Measurements from ENCODE around the gene WDCP. TPM values are rescaled to one million over a fixed set of nuclear protein-coding genes. Genes with fewer than 3 reads are reported as not detected.
"Not testable (repeated sequence)": the region's sequence is repeated elsewhere in the genome, so short reads cannot be mapped to it uniquely, and the experiment has no call there.

The WDCP gene
- total RNA-seq, 1 donor: 3.0 TPM

DNA sequence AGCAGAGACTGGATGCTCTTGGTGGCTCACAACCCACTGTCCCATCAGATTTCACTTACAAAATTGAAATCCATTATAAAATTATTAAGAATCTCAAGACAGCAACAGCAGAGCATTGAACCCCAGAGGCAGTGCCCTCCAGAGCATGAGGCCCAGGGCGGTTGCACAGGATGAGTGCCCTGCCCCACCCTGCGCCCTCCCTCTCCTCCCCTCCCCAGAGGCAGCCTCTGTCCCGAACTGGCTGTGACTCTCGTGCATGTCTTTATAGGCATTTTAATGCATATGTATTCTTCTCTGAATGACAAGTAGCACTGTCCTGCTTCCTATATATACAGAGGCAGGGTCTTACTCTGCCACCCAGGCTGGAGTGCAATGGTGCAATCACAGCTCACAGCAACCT lies 26.9 kb downstream of the WDCP start:
- H3K9me3 ChIP-seq (ENCODE audit: low read depth, low read length): no peaks in the 10 kb centered on the region
- no peak overlapping the region for H3K4me3 ChIP-seq (ENCODE audit: low read length)
- H3K27me3 ChIP-seq (ENCODE audit: insufficient read depth, low read length): no peaks in the 10 kb centered on the region
- H3K4me1 ChIP-seq (ENCODE audit: insufficient read depth, low read length): no peaks in the 10 kb centered on the region

DNA sequence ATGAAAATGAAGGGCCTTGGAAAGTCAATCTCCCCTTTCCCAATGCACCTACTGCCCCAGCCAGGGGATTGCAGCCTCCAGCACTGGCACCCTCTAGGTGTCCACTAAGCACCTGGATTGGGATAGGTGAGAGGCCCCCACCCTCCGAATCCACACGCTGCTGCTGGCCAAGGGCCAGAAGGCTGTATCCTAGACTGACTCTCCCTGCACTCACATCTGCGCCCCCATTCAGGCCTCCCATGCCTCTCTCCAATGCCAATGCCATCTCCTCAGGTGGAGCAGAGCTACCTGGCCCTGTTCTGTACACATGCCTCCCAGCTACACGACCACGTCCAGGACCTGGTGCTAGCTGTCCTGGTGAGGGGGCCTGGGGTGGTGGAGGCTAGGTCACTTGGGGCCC lies 27.5 kb downstream of the WDCP start:
- no peaks in the 10 kb centered on the region for H3K4me1 ChIP-seq (ENCODE audit: insufficient read depth, low read length)
- H3K27me3 ChIP-seq (ENCODE audit: insufficient read depth, low read length): no peaks in the 10 kb centered on the region
- H3K9me3 ChIP-seq (ENCODE audit: low read depth, low read length): no peaks in the 10 kb centered on the region
- no peak overlapping the region for H3K4me3 ChIP-seq (ENCODE audit: low read length)

DNA sequence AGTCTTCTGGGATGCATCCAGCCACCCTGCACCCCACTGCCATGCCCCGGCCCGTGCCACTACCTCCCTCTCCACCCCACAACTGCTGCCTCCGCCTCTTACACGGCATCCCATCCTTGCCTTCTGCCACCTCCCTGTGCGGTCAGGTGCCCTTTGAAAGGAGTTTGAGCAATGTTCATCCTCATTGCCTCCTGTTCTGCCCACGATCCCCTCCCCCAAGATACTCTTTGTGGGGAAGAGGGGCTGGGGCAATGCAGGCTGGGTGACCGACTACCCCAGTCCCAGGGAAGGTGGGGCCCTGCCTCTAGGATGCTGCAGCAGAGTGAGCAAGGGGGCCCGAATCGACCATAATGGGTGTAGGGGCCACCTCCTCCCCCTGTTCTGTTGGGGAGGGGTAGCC lies 28.9 kb downstream of the WDCP start:
- H3K4me3 ChIP-seq (ENCODE audit: low read length): no peak overlapping the region
- H3K27me3 ChIP-seq (ENCODE audit: insufficient read depth, low read length): no peaks in the 10 kb centered on the region
- no peaks in the 10 kb centered on the region for H3K4me1 ChIP-seq (ENCODE audit: insufficient read depth, low read length)
- no peaks in the 10 kb centered on the region for H3K9me3 ChIP-seq (ENCODE audit: low read depth, low read length)

DNA sequence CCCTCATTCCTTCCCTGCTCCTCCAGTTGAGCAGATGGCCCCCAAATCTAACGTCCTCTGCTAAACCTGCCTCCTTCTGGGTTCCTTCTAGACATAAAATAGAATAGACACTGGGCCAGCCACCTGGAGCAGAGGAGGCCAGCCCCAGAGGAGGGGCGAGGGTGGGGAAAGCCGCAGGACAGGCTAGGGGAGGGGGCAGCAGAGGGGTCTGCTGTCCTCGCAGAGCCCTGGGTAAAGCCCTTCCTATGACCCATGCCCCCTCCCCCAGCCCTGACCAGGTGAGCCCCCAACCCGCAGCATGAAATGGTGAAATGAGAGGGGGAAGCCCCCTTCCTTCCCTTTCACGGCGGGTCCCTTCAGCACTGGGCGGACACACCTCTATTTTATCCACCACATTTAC lies 29.5 kb downstream of the WDCP start:
- H3K27me3 ChIP-seq (ENCODE audit: insufficient read depth, low read length): no peaks in the 10 kb centered on the region
- no peak overlapping the region for H3K4me3 ChIP-seq (ENCODE audit: low read length)
- no peaks in the 10 kb centered on the region for H3K9me3 ChIP-seq (ENCODE audit: low read depth, low read length)
- H3K4me1 ChIP-seq (ENCODE audit: insufficient read depth, low read length): no peaks in the 10 kb centered on the region

DNA sequence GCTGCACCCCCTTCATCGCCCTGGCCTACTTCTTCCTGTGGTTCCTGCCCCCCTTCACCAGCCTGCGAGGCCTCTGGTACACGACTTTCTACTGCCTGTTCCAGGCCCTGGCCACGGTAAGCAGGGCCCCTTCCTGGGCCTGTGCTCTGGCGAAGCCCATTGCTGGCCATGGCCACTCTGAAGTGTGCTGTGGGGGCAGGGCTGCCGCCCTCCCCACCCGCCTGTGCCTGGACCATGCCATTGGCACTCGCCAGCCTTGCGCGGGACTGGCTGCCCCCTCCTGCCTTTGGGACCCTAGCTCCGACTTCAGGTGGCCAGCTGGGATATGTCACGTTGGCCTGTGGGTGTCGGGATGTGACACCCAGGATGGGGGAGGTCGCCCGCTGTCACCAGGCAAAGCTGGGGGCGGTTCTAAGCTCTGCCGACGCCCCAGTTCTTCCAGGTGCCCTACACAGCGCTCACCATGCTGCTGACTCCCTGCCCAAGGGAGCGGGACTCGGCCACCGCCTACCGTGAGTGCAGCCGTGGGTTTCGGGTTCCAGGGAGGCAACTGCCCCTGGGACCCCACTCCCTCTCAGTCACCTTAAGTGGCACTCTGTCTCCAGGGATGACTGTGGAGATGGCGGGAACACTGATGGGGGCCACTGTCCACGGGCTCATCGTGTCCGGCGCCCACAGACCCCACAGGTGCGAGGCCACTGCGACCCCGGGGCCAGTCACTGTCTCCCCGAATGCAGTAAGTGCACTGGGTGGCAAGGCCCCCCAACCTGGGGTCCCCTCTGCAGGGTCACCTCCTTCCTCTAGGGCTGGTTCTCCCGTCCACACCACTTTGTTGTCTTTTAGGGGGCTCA lies 30.1 kb downstream of the WDCP start:
- Histone ChIP-seq H3K4me3 (ENCODE audit: low read length) (no peak overlapping the region), H3K27me3 (ENCODE audit: insufficient read depth, low read length) (peaks cover 2% of the 10 kb centered on the region), H3K9me3 (ENCODE audit: low read depth, low read length) (no peaks in the 10 kb centered on the region), H3K4me1 (ENCODE audit: insufficient read depth, low read length) (no peaks in the 10 kb centered on the region)

DNA sequence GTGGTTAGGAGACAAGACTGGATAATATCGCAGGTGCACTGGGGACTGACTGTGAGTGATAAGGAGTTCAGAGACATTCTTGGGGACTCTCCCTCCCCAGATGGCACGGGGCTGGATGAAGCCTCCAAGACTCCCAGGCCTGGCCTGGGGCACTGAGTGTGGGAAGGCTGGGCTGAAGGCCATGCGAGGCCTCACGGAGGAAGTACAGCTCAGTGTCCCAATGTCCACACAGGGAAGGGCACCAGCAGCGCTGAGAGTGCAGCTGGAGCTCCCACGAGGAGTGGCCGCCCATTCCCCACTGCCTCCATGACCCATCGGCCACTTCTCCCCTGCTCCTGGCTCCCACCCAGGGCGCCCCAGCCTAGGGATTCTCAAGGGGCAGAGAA lies 30.8 kb downstream of the WDCP start:
- no peaks in the 10 kb centered on the region for H3K9me3 ChIP-seq (ENCODE audit: low read depth, low read length)
- peaks cover 7% of the 10 kb centered on the region for H3K27me3 ChIP-seq (ENCODE audit: insufficient read depth, low read length)
- H3K4me3 ChIP-seq (ENCODE audit: low read length): no peak overlapping the region
- no peaks in the 10 kb centered on the region for H3K4me1 ChIP-seq (ENCODE audit: insufficient read depth, low read length)

DNA sequence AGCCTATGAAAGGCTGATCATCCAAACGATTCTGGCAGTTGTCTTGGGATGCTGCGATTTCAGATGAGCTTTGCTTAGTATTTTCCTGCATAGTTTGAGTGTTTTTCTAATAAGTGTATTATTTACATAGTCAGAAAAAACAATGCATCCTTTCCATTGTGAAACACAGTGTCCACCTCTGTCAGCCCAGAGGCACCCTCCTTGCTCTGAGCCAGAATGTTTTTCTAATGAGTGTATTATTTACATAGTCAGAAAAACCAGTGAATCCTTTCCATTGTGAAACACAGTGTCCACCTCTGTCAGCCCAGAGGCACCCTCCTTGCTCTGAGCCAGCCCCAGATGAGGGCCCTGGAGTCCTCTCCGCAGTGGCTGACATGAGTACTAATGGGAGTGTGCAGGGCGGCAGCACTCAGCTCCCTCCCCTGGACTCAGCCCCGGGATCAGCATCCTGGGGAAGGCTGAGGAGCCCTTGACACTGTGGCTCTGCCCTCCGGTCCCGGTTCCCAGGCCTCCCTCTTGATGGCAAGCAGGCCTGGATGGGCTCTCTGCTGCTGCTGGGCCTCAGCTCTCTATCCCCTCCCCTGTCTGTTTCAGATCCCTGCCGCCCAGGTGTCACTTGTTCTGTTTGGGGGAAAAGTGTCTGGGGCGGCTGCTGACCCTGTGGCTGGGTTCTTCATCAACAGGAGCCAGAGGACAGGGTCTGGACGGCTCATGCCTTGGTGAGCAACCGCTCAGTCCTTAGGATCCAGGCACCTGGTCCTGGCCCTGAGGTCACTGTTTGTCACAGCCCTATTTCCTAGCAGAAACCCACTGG lies 31.4 kb downstream of the WDCP start:
- Histone ChIP-seq H3K4me3 (ENCODE audit: low read length) (no peak overlapping the region), H3K27me3 (ENCODE audit: insufficient read depth, low read length) (peaks cover 13% of the 10 kb centered on the region), H3K4me1 (ENCODE audit: insufficient read depth, low read length) (peaks cover 4% of the 10 kb centered on the region), H3K9me3 (ENCODE audit: low read depth, low read length) (no peaks in the 10 kb centered on the region)

DNA sequence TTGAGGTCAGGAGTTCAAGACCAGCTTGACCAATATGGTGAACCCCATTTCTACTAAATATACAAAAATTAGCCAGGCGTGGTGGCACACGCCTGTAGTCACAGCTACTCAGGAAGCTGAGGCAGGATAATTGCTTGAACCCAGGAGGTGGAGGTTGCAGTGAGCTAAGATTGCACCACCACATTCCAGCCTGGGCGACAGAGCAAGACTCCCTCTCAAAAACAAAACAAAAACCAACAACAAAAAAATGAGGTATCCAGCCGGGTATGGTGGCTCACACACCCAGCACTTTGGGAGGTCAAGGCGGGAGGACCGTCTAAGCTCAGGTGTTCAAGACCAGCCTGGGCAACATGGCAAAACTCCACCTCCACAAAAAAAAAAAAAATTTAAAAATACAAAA lies 32.3 kb downstream of the WDCP start:
- not testable (repeated sequence) for H3K9me3 ChIP-seq (ENCODE audit: low read depth, low read length); H3K4me3 ChIP-seq (ENCODE audit: low read length)
- H3K27me3 ChIP-seq (ENCODE audit: insufficient read depth, low read length): peaks cover 22% of the 10 kb centered on the region
- H3K4me1 ChIP-seq (ENCODE audit: insufficient read depth, low read length): peaks cover 12% of the 10 kb centered on the region

DNA sequence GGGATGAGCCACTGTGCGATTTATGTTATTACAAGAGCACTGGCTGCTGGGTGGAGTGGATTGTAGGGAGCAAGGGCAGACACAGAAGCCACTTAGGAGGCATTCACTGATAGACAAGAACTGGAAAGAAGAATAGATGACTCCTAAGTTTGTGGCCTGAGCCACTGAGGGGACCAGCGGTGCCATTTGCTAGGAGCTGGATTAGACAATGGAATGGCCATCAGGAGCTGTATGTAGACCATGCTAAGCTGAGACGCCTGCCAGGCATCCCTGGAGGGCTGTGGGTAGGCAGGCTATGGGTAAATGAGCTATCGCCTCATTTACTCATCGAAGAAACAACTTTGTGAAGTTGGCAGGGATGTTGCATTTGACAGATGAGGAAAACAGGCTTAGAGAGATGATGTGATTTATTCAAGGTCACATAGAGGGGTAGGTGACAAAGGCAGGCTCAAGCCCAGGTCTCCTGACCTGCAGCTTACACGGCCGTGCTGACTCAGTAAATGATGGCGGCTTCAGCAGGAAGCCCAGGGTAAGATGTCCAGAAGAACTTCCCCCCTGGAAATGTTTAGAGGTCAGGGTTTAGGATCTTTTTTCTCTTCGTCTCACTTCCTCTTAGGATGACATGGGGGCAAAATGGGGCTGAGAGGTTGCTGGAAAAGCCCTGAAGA lies 34.5 kb downstream of the WDCP start:
- Histone ChIP-seq H3K4me1 (ENCODE audit: insufficient read depth, low read length) (peaks cover 18% of the 10 kb centered on the region), H3K27me3 (ENCODE audit: insufficient read depth, low read length) (peaks cover 37% of the 10 kb centered on the region), H3K4me3 (ENCODE audit: low read length) (no peak overlapping the region), H3K9me3 (ENCODE audit: low read depth, low read length) (no peaks in the 10 kb centered on the region)

DNA sequence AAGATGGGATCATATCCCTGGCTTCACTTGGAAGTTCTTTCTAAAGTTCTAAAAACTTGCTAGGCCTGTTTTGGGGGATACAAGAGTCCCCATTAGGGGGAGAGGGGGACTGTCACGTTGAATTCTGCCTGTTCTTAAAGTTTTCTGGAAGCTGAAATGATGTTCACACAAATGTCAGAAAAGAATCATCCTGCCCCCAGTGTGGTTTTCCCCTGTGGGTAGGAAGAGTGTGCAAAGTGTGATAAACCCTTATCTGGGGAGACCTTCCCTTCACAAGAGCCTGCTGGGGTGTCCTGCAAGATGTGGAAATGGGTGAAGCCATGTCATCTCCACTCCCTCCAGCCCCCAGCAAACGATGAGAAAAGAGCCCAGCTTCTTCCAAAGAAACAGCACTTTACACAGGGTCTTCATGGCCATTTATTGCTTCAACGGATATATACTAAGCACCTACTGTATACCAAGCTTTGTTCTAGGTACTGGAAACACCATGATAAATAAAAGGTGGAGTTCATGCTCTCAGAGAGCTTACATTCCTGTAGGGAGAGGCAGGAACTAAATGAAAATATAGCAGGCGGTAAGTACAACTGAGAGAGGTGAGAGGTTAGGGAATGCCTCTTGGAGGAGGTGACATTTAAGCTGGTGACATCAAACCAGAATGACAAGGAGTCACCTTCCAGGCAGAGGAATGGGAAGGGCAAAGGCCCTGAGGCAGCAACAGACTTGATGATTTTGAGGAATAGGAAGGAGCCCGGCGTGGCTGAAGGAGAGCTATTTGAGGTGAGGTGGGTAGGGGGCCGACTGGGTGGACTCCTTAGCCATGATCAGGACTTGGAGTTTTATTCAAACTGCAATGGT lies 35.7 kb downstream of the WDCP start:
- Histone ChIP-seq H3K4me3 (ENCODE audit: low read length) (no peak overlapping the region), H3K4me1 (ENCODE audit: insufficient read depth, low read length) (peaks cover 18% of the 10 kb centered on the region), H3K27me3 (ENCODE audit: insufficient read depth, low read length) (peaks cover 37% of the 10 kb centered on the region), H3K9me3 (ENCODE audit: low read depth, low read length) (no peaks in the 10 kb centered on the region)

DNA sequence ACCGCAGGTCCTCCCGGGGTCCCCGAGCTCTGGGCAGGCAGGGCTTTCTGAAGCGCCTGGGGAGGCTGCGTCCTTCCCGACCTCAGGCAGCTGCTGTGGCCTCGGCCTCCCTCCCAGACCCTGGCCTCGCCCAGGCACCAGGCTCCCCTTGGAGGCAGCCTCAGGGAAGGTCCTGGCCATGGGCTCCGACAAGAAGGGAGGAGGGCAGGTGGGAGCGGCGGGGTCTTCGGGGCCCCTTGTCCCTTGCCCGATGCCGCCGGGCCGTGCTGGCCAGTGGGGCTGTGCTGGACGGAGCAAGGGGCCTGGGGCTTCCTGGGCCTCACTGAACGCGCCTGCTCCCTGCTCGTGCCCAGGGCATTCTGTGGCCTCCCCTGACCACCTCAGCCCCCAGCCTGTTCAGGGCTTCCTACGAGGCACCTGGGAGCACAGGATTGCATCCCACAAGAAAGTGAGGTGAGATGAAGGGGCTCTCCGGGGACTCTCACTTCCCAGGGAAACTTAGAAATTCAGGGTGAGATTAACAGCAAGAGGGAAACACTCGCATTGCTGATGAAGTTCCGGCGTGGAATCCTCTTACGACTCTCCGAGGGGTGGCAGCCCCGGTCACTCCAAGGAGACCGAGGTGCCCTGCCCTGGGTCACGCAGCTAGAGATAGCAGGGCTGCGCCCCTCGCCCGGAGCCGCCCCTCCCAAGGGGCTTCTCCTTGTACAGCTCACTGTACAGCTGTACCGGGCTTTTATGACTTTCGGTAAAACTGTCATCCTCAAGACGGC lies 36.5 kb downstream of the WDCP start:
- H3K9me3 ChIP-seq (ENCODE audit: low read depth, low read length): no peaks in the 10 kb centered on the region
- peaks cover 18% of the 10 kb centered on the region for H3K4me1 ChIP-seq (ENCODE audit: insufficient read depth, low read length)
- H3K27me3 ChIP-seq (ENCODE audit: insufficient read depth, low read length): peaks cover 37% of the 10 kb centered on the region
- H3K4me3 ChIP-seq (ENCODE audit: low read length): no peak overlapping the region

DNA sequence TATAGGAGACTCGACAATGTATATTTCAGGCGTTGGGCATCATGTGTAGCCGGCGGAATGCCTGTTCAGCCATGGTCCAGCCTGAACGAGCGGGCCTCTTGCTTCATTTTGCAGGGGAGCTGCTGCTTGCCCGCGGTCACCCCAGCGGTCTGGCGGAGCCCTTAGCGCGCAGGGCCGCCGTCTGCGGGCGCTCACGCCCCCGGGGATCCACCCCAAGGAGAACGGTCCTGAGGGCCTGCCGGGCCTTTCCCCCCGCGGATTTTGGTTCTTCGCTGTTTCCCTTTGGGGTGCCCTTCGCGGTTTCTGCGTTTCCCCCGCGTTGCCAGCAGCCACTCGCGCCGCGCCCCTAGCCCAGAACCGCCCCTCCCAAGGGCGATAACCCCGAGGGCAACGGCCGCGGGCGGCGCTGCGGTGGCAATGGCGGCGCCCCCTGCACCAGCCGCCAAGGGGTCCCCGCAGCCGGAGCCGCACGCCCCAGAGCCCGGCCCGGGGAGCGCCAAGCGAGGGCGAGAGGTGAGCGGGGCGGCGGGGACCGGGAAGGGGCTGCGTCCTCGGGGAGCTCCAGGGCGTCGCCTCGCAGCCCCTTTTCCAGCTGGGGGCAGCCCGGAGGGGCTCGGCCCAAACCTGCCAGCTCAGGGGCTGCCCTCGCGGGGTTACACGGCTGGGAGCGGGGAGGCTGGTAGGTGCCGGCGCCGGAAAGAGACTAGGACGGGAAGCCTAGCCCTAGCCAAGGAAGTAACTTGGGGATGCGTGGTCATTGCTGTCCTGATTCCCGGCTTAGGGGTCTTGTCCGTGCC lies 37.3 kb downstream of the WDCP start, which contains the start of gene MFSD2B:
Gene MFSD2B, plus strand, starts transcription at position 406 of the 797 bp plus-strand sequence. Its CDS starts 12 bp downstream, at position 418.
- H3K27me3 ChIP-seq (ENCODE audit: insufficient read depth, low read length): peaks cover 37% of the 10 kb centered on the region
- H3K4me1 ChIP-seq (ENCODE audit: insufficient read depth, low read length): peaks cover 18% of the 10 kb centered on the region
- H3K9me3 ChIP-seq (ENCODE audit: low read depth, low read length): no peaks in the 10 kb centered on the region
- H3K4me3 ChIP-seq (ENCODE audit: low read length): no peak within 1 kb of the TSS

DNA sequence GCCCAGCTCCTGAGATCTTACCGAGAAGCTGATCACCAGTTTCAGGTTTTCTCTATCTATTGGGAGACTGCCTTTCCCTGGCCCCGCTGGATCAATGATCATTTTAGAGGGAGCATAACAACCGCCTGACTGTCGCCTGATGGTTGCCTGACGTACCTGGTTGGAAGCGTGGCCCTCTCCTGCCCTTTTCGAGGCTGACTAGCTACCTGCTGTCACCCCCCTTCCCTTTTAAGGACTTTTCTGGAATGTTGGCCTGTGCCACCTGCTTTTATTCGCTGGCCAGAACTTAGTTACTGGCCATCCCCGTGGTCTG lies 37.9 kb downstream of the WDCP start:
- Histone ChIP-seq H3K9me3 (ENCODE audit: low read depth, low read length) (no peaks in the 10 kb centered on the region), H3K4me3 (ENCODE audit: low read length) (no peak overlapping the region), H3K27me3 (ENCODE audit: insufficient read depth, low read length) (peaks cover 37% of the 10 kb centered on the region), H3K4me1 (ENCODE audit: insufficient read depth, low read length) (peaks cover 18% of the 10 kb centered on the region)

All from mononuclear cell (primary cell).